Measurements from ENCODE around the gene ADGRF3. TPM values are rescaled to one million over a fixed set of nuclear protein-coding genes. Genes with fewer than 3 reads are reported as not detected.

The ADGRF3 gene
- total and polyA plus RNA-seq, 2 of the 13 experiments (the other 11 are each of a cell fraction or from before 2014, with no cell fraction given), result 0.40 to 1.5 TPM

DNA sequence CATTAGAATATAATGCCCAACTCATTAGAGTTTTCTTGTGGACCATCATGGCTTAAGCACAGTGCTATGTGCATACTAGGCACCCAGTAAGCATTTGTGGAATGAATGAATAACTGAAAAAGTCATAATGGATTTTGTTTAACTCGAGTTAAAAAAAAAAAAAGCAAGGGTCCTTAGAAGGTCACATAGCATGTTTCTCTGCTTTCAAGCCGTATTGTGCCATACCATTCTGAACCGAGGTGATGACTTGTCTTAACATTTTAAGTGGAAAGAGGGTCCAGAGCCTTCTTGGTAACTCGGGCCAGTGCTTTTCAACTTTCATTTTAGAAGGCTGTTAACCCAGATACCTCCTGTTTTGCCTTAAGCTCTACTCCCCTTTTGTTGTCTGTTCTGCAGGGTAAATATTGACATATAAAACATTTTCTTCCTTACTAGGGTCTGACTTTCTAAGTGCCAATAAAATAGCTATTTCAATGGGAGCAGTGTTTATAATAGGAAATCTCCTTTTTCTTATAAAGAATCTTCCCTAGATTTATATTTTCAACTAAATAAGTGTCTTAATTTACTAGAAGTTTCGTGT, 787 bp upstream of the ADGRF3 start (continued):
- TF ChIP-seq, protein P1, sequence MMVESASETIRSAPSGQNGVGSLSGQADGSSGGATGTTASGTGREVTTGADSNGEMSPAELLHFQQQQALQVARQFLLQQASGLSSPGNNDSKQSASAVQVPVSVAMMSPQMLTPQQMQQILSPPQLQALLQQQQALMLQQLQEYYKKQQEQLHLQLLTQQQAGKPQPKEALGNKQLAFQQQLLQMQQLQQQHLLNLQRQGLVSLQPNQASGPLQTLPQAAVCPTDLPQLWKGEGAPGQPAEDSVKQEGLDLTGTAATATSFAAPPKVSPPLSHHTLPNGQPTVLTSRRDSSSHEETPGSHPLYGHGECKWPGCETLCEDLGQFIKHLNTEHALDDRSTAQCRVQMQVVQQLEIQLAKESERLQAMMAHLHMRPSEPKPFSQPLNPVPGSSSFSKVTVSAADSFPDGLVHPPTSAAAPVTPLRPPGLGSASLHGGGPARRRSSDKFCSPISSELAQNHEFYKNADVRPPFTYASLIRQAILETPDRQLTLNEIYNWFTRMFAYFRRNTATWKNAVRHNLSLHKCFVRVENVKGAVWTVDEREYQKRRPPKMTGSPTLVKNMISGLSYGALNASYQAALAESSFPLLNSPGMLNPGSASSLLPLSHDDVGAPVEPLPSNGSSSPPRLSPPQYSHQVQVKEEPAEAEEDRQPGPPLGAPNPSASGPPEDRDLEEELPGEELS (CRISPR knock-in tag; IDR thresholded peaks at IDR 0.05), result 0 out of 2 replicates have a peak, but pooled peaks have one; percentile 40
- TF ChIP-seq ZNF343 (CRISPR knock-in tag; IDR thresholded peaks at IDR 0.05) (no peak), ZNF660 (CRISPR knock-in tag; IDR thresholded peaks at IDR 0.05; ENCODE audit: borderline replicate concordance, low read depth) (no peak), ZNF766 (CRISPR knock-in tag; IDR thresholded peaks at IDR 0.05; ENCODE audit: borderline replicate concordance) (no peak), NCOA2 (CRISPR knock-in tag; IDR thresholded peaks at IDR 0.05) (no peak), ZNF780A (CRISPR knock-in tag; IDR thresholded peaks at IDR 0.05) (no peak), RARA (CRISPR knock-in tag; IDR thresholded peaks at IDR 0.05) (0 out of 2 replicates have a peak, but pooled peaks have one; percentile 7), SOX13 (IDR thresholded peaks at IDR 0.05) (no peak), SOX13 (CRISPR knock-in tag; conservative IDR thresholded peaks at IDR 0.05 in 1 of 2, IDR thresholded peaks at IDR 0.05 in 1 of 2) (0 out of 4 replicates have a peak, but pooled peaks of 1 of the 2 experiments have one; percentile 5), FLYWCH1 (CRISPR knock-in tag; IDR thresholded peaks at IDR 0.05) (no peak), MED1 (CRISPR knock-in tag; IDR thresholded peaks at IDR 0.05) (peak; percentile 30; the same call in 1 of the 2 replicates), FOXP1 (IDR thresholded peaks at IDR 0.05) (no peak), FOXP1 (CRISPR knock-in tag; IDR thresholded peaks at IDR 0.05) (peak; percentile 68), HNRNPK (IDR thresholded peaks at IDR 0.05; ENCODE audit: low read depth, low read length, poor library complexity, severe bottlenecking) (no peak), ZNF614 (CRISPR knock-in tag; IDR thresholded peaks at IDR 0.05; ENCODE audit: borderline replicate concordance) (no peak)
- TF ChIP-seq, protein P2, sequence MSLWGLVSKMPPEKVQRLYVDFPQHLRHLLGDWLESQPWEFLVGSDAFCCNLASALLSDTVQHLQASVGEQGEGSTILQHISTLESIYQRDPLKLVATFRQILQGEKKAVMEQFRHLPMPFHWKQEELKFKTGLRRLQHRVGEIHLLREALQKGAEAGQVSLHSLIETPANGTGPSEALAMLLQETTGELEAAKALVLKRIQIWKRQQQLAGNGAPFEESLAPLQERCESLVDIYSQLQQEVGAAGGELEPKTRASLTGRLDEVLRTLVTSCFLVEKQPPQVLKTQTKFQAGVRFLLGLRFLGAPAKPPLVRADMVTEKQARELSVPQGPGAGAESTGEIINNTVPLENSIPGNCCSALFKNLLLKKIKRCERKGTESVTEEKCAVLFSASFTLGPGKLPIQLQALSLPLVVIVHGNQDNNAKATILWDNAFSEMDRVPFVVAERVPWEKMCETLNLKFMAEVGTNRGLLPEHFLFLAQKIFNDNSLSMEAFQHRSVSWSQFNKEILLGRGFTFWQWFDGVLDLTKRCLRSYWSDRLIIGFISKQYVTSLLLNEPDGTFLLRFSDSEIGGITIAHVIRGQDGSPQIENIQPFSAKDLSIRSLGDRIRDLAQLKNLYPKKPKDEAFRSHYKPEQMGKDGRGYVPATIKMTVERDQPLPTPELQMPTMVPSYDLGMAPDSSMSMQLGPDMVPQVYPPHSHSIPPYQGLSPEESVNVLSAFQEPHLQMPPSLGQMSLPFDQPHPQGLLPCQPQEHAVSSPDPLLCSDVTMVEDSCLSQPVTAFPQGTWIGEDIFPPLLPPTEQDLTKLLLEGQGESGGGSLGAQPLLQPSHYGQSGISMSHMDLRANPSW (CRISPR knock-in tag; IDR thresholded peaks at IDR 0.05; ENCODE audit: borderline replicate concordance), result 0 out of 2 replicates have a peak, but pooled peaks have one; percentile 19
- TF ChIP-seq, protein P3, sequence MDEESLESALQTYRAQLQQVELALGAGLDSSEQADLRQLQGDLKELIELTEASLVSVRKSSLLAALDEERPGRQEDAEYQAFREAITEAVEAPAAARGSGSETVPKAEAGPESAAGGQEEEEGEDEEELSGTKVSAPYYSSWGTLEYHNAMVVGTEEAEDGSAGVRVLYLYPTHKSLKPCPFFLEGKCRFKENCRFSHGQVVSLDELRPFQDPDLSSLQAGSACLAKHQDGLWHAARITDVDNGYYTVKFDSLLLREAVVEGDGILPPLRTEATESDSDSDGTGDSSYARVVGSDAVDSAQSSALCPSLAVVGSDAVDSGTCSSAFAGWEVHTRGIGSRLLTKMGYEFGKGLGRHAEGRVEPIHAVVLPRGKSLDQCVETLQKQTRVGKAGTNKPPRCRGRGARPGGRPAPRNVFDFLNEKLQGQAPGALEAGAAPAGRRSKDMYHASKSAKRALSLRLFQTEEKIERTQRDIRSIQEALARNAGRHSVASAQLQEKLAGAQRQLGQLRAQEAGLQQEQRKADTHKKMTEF (CRISPR knock-in tag; IDR thresholded peaks at IDR 0.05), result peak; percentile 23; the same call in 1 of the 2 replicates
